ENCODE data around the gene SLC35F1.

The SLC35F1 gene

DNA sequence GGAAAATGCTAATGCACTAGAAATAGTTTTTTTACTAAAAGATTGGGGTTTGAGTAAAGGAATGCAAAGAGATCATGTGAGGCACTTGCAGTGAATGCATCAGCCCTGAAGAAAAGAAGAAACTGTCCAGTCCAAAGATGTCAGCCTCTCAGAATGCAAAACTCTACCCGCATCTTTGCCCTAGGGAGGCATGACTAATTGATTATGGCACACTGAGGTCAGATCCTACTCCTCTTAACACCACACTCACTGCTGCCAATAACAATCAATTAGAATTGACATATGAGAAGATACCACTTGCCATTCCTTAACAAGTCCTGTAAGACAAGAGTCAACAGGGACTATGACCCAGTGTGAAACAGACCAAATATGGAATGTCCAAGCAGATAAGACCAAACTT is 378.7 kb downstream of the SLC35F1 start:
- DNase-seq: no peak

DNA sequence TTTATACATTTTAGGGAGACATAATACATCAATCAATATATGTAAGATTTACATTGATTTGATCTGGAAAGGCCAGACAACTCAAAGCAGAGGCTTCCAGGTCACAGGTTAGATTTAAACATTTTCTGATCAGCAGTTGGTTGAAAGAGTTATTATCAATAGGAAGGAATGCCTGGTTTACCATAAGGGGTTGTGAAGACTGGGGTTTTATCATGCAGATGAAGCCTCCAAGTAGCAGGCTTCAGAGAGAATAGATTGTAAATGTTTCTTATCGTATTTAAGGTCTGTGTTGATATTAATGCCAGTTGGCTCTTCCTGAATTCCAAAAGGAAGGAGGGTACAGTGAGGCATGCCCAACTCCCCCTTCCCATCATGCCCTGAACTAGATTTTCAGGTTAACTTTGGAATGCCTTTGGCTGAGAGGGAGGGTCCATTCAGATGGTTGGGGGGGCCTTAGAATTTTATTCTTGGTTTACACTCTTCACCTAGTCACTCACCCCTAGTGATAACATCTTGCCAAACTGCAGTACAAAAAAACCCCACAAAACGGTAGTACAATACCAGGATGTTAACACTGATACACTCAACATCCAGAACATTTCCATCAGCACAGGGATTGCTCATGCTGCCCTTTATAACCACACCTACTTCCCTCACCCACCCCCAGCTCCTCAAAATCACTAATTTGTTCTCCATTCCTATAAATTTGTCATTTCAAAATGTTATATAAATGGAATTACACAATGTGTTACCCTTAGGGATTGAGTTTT is 381.5 kb downstream of the SLC35F1 start:
- no peak for DNase-seq

DNA sequence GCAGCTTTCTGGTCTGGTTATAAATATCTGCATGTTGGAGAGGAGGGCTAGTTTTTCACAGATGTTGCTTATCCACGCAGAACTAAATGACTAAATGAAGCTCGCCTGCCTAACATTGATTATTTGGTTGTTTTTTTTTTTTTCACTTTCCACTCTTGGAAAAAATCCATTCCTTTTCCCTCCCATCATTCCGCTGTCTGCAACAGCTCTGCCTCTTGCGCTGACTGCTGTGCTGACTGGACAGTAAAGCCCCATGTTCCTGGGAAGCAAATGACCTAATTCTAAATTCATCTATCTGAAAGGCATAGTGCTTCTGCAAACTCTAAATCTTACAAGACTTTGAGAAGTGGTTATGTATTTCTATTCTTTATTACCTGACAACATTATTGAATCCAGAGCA is 385.5 kb downstream of the SLC35F1 start:
- no peak for DNase-seq

DNA sequence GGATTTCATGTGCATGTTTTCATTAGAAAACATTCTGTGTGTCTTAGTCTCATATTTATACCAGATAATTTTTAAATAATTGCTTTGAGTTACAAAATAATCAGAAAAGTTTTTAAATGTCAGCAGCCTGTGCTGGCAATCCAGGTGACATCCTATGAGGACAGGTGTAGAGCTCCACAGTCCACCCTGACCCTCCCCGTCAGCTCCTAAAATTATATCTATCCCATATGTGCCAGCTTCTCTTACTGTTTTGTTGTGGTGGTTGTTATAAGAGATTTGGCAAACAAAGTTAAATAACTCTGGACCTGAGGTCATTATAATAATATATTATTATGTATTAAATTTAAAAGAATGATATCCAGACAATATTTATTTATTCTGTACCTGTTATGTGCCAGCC is 387.8 kb downstream of the SLC35F1 start:
- no peak for DNase-seq

DNA sequence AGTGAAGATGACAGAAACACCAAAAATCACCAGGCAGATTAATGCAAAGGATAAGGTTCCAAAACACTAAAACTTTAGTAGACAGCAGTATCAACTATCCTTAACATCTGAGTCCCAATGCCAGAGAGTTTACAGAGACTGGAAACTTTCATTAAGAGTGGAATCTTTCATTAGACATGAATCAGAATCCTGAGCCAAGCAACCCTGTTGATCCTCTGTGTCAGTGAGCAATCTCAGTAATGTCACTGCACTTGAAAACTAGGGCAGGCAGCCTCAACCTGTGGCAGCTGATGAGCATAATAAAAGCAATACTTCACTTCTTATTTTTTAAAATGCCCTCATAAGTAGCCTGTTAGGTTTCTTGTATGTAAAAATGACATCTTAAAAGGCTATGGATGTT is 388.3 kb downstream of the SLC35F1 start:
- DNase-seq: no peak

DNA sequence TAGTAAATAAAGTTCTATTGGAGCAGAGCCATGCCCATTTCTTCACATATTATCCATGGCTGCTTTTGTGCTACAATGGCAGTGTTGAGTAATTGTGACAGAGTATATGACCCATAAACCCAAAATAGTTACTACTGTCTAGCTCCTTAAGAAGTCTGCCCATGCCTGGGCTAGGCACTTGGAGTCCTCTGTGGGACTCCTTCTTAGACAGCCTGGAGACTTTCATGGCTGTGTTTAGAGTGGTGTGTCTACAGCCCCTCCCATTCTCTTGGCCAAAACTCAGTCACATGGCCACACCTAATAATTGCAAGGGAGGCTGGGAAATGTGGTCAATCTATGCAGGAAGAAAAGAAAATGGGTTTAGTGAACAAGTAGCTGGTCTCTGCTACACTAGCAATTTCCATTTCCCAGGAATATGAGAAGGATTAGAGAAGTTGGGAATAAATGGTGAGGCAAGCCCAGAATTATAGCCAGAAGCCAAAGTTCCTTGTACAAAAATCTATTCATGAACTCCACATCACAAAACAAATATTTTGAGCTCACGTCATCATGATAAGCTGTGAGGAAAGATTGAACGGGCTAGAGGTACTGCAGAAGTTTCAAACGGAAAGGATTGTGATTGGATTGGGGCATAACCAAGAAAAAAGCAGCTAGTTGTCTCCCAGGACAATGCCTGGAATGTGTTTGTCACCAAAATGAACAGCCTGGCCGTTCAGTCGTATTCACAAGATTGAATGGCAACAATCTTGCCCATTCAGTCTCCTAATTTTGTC is 389.3 kb downstream of the SLC35F1 start:
- DNase-seq: no peak

DNA sequence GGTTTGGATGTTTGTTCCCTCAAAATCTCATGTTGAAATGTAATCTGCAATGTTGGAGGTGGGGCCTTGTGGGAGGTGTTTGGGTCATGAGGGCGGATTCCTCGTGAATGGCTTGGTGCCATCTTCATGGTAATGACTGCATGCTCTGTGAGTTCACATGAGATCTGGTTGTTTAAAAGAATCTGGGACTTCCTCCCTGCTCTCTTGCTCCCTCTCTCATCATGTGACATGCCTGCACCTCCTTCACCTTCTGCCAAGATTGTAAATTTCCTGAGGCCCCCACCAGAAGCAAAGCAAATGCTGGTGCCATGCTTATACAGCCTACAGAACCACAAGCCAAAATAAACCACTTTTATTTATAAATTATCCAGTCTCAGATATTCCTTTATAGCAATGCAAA is 390.8 kb downstream of the SLC35F1 start:
- no peak for DNase-seq

DNA sequence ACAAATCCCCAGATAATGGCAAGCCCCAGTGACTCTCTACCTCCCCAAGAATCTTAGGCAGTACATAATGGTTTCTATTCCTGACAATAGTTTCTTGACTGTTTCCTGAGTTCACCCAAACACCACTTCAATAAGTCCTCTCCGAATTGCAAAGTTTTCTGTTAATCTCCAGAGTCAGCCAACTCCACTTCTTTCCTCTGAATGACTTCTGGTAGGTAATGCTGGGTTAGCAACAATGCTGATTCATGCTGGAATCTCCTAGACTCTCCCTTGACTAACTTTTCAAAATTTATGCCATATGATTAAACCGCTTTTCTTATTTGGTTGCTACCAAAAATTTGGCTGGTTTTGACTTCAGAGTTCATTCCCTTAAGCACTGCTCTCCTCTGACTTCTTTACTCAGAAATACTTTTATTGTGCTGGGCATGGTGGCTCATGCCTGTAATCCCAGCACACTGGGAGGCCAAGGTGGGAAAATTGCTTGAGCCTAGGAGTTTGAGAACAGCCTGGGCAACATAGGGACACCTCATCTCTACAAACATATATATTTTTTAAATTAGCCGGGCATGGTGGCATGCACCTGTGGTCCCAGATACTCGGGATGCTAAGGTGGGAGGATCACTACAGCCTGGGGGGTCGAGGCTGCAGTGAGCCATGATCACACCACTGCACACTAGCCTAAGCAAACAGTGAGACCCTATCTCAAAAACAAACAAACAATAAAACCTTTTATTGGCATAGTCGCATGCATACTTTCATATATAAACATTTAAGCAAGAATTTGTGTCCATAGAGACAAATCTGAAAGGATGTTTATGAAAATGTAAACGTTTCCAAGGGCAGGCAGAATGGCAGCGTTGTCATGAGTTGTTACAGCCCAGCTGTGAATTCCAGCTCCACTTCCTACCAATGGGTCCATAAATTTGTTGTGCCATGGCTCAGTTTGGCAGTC is 391.7 kb downstream of the SLC35F1 start:
- DNase-seq: no peak

DNA sequence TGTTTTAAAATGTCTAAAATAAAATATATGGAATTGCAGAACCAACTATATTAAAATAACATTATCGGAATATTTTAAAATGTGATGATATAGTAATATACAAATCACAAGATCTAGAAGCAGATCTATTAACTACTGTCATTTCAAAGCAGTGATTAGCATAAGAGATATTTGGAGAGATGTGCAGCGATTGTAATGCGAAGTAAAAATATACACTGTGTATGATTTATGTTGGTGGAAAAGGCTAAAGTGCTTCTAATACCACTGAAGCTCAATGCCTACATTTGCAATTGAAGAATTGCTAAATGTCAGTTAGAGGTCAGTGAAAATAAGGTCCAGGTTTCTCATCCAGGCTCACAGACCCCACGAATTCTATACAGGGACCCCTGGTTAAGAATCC is 392.4 kb downstream of the SLC35F1 start:
- DNase-seq: no peak

DNA sequence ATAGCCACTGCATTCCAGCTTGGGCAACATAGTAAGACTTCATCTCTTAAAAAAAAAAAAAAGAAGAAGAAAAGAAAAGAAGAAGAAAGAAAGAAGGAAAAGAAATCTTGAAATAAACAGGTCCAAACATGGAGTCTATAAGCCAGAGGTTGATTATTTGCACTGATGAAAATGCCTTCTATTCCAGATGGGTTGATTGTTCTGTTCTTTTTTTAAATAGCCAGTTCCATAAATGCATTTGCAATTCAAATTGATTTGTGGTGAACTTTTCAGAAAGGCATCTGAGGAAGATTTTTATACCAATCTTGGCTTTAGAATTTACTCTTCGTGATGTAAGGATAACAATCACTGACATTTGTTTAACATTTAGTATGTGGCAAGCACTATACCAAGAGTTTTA is 397.3 kb downstream of the SLC35F1 start:
- DNase-seq: no peak

DNA sequence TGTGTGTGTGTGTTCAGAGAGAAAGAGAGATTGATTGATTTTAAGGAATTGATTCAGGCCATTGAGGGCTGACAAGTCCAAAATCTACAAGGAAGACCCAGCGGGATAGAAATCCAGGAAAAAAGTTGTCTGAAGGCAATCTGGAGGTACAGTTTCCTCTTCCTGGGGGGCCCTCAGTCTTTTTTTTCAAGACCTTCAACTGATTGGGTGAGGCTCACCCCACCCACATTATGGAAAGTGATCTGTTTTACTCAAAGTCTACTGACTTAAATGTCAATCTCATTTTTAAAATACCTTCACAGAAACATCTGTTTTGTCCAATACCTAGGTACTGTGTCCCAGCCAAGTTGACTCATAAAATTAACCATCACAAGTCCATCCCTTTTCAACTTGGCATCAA is 398.0 kb downstream of the SLC35F1 start:
- DNase-seq: no peak

DNA sequence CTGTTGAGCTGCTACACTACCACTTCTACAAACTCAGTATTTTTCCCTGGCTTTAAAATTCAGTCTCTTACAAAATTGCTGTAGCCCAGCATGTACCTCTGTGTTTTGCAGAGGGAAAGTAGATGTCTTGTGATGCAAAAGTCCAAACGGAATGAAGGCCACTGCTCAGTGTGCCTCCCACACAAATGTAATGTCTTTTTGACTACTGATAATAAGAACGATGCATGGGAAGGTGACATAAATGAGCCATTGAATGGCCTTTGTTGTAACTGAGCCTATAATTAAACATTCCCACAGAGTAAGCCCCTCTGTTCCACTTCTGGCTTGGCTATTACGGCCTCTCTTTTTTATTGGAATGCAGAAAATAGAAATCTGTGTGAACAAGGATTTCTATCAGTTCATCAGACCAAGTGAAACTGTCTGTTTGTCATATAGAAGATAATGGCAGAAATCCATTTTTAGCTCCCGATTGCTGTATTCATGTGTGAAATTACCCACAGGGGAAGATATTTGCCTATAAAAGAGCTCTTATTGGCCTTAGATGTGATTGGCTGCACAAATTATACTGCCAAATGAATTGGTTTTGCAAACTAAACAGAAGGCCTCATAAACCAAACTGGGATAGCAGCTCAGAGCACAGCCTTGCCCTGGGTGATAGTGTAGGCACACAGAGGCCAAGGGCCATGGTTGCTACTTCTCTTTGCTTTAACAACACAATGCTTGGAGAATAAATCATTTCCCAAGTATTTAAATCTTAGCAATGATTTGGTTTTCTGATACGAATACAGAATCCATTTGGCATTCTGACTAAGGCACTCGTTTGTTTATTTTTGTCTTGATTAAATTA is 399.6 kb downstream of the SLC35F1 start:
- DNase-seq: no peak

DNA sequence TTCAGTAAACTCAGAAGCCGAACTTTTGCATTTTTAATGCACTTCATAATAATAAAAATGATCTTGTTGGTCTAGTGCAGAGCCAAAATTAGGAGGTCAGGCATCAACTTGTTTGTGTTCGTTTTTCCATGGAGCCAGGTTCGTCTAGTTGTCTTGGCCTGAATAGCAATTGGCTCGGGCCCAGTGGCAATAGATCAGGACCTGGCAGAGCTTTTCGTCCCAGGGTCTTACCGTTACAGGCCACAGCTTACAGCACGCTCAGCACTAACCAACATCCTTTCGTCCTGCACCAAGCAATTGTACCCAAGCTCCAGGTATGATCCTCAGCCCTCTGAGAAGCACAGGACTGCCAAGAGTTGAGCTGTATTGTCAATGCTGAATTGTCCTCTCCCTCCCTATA is 400.5 kb downstream of the SLC35F1 start:
- DNase-seq: no peak

DNA sequence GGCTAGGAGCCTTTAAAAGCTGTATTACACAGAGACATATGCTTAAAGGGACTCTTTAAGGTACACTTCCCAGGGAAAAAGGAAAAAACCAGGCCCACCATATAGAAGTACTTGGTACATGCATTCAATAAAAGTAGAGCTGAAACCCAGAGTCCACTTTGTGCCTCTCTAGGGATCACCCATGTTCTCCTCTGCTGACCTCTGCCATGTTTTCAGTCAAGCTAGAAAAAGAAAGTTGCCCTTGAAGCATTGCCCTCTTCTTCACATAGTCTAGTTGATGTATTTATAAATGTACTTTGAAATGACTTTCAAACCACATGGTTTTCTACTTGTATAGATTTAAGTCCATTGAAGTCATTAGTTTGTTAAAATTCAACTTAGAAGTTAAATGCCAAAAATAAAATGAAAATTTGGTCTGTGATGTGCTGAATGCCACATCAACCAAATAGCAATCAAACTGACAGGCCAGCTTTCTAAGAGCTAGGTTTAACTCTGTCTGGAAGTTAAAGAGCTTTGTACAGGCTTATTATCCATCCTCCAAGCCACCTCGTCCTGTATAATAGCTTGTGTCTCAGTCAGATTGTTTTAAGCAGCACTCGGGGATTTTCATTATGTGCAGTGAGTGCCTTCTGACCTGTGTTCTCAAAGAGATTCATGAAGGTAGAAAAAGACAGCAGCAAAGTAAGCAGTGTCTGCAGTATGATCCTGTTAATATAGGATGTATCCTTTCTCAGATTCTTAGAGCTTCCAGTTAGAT is 402.5 kb downstream of the SLC35F1 start:
- DNase-seq: no peak

DNA sequence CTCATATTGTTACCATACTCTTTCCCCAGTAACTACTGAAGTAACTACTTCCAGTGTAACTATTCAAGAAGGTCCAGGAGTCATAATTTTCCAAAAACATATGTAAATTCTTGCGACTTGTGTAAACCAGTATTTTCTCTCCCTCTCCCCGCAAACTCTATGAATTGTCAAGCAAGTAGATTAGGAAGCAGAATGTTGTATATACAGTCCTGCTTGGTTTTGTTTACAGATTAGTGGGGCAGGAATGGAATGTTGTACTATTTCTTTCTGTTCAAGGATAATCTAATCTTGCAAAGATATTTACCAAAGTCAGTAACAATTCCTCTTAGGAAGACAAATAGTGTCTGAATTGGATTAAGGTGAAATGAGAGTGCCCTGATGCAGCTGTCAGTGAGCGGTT is 406.1 kb downstream of the SLC35F1 start:
- no peak for DNase-seq

DNA sequence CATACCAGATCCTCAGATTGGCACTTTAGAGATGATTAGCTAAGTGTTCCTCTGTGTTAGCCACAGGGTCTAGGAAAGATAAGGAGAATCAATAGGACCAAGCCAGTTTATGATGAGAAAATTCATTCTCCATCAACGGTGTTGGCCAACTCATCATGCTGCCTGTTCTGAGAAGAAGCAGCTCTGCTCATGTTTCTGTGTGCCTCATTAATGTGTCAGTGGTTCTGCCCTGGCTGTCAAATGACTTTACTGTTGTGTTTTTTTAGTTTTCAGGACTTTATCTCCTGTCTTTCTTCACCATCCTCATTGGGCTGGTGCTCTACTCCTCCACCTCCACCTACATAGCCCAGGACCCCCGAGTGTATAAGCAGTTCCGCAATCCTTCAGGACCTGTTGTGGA is 406.7 kb downstream of the SLC35F1 start:
- no peak for DNase-seq

DNA sequence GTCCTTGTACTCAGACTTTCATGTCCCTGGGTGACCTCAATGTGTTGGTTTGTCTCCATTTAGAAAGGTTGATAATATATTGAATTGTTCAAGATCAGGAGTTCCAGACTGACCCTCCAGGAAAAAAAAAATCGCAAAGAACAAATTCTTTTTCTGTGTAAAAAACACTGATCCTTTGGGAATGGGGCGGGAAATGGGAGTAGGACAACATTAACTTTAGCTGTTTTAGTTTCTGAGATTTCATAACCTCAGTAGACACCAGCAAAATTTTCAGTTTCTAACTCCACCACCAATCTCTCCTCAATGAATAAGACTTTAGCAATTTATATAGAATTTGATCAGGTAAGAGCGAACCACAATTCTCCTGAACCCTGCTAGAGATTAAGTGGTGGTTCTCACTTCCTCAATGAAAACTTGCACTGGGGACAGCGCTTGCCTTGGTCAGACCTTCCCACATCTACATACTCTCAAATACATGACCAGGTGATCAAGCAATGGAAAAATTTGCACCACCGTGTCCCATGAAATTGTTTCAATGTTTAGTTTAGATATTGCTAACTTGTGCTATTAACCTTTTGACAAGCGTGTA is 409.8 kb downstream of the SLC35F1 start:
- no peak for DNase-seq

DNA sequence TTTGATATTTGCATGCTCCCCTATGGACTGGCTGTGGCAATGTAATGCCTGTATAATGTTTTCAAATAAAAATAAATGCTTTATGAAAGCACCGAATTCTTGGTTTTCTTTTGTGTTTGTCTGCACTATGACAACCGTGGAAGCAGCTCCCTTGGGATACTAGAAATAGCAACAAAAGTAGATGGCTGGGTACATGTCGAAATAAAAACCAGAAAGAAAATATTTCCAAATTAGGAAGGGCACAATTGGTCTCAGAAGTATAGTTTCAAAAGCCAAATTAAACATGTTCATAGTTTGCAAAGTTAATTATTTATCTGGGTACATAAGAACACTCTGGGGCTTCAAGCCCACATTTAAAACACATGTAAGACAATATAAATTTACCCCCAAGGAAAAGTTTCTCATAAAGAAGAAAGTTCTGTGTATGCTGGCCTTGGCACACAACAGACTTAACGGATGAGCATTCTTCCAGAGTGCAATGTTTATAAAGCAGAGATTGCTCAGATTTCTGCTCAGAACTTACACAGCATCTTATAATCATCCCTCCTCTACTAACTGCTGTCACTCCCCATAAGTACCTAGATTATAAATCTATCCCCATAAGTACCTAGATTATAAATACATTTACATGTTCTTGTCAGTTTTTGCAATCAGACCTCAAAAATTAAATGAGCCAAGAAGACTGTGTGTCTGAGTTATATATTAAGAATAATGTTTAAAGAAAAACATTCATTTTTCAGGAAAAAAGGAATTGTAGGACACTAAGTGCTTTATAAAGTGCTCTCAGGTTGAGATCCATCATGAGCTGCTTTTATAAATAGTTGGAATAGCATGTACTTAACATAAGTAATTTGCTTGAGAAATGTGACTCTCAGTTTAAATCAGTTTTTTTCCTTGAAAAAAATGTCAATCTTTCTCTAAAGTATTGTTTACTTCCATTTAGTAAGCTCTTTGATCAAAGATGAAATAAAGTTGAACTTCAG is 410.8 kb downstream of the SLC35F1 start:
- no peak for DNase-seq

DNA sequence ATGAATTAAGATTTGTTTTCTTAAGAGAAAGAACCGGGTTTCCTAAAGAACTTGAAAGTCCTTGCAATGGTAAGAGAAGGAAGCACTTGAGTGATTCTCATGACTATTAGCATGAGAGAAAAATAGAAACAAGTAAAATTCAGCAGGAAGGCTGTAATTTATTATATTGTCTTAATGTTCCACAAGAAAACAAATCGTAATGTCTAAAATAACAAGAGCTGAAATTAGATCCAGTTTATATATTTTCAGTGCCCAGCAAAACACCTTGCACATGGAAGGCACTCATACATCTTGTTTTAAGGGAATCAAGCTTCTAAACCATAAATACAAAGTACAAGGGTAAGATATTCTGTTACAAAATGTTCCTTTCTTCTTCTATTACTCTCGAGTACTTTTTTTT is 411.6 kb downstream of the SLC35F1 start:
- DNase-seq: no peak

DNA sequence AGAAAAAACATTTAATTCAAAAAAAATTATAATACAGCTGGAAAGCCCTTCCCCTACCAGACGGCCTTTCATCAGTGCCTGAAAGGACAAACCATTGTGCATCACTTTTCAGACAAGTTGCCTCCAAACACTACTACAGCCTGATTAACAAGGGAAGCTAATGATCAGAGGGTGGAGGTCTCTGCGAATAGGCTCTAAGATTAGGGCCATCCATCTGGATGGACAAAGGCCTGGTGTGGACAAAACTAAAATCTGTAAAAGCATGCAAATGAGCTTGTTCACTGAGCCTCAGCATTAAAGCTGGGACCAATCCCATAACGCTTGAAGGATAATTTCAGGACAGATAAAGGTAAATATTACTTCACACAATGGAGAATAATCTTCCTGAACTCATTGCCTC is 412.4 kb downstream of the SLC35F1 start:
- no peak for DNase-seq

All from T-helper 9 cell (primary cell).